SKM-1 (cell line): ENCODE measurements around the gene AKT3.
"Not testable (repeated sequence)": the region's sequence is repeated elsewhere in the genome, so short reads cannot be mapped to it uniquely, and the experiment has no call there.

ENCODE experiments used
- DNase-seq: peaks from one replicate; lab custom pipeline; 2025; ENCODE audit not compliant: unreplicated experiment; lab: John Stamatoyannopoulos, UW

The AKT3 gene

DNA sequence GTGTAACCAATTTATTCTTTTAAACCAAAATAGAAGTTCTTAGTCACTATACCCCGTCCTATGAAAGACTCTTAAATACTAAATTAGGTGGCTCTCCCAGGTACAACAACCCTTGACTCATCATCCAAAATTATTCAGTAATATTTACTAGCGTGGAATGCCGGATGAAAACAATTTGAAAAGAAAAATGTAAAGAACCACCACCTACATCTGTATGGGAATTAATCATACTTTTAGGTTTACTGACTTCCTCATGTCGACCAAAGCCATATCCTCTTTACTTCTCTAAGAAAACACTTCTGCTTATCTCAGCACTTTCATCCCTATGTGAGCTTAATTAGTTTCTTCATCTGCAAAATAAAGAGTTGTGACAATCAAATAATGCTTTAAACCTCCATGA, 139.6 kb downstream of the AKT3 start:
- DNase-seq, result peak; percentile 59

DNA sequence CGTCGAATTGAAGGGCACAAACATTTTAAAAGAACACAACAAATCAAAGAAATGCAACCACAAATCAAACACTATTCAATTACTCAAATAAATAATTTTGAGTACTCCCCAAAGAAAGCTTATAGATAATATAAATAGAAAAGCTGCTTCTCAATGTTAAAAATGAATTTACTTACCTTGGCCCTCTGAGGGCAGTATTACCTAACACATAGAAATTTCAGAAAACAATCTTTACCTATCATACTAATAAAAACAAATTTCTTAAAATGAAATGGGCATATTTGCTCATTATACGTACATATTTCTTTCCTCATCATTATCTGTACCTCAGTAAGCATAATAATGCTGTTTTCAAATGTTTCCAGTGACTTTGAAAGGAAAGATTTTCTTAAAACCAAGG, 141.8 kb downstream of the AKT3 start:
- DNase-seq, result no peak

DNA sequence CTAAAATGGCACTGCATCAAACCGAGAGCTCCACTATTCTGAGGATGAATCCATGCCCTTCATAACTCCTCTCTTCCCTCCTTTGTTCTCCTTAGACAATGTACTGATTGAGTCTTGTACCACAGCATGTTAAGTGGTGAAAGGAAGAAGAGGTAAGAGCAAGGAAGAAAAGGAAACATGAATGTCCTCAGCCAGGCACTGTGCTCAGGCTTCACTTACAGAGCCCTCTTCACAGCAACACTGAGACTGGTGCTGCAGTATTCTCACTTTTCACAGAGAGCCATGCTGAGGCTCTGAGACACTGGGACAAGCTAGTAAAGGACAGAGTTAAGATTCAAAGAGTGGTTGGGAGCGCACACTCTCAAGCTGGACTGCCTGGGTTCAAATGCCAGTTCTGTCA, 143.5 kb downstream of the AKT3 start:
- no peak for DNase-seq

DNA sequence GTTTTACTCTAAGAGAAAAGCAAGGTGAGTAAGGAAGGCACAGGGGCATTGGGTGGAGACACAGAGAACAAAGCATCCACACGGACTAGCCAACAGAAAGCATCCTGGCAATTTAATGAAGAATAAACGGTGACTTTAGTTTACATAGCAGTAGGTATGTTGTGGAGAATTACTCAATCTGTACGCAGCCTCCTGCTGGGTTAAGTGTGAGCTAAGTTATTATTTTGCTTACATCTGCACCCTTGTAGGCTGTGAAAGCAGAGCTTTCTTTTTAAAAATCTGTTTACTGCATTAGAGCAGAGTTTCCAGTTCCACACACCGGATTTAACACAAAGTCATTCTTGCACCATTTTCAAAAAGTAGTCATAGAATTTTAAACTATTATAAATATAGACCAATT, 144.5 kb downstream of the AKT3 start:
- no peak for DNase-seq

DNA sequence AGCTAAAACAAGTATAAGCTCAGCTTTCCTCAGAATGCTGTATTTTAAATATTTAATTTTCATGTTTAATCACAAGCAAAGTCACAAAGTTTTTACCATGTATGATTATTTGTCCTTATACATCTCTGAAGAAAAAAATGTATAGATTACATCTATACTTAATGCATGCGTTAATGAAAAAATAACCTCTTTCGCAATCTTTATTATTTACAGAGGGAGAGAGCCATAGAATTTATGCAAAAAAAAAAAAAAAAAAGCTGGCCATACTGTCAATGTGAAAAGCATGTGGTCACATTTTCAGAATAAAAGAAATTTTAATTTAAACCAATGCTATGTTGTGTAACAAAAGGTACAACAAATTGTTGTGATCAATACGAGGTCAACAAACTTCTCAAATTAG, 148.2 kb downstream of the AKT3 start:
- no peak for DNase-seq

DNA sequence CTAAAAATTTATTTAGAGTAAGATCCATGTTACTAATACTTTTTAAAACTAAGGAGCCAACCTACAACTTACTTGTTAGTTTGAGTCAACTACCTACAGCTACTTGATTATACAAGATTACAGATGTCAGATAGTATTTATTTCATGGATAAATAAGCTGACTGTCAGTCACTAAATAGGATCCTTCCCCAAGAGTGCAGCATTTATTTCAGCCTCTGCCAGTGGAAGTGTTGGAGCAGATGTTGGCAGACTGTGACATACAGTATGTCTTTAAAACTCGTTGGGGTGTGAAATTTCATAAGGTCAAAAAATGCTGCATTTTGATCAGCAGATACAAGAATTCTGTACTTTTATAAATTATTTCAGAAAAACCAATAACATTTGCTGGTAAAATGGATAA, 156.2 kb downstream of the AKT3 start:
- DNase-seq, result no peak

DNA sequence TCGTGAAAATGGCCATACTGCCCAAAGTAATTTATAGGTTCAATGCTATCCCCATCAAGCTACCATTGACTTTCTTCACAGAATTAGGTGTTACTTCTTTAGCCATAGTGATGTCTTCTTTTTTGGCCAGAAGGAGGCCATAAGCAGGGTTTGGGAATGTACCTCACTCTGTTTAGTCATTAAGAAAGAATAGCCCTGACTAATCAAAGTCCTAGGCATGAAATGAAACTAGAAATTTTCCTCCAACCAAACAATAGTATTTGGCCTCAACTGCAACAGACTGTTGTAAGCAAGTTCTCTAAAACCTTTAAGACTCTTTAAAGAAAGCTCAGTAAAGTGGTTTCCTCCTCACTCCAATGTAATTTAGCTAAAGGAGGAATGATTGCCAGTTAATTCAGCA, 163.9 kb downstream of the AKT3 start:
- DNase-seq, result no peak

DNA sequence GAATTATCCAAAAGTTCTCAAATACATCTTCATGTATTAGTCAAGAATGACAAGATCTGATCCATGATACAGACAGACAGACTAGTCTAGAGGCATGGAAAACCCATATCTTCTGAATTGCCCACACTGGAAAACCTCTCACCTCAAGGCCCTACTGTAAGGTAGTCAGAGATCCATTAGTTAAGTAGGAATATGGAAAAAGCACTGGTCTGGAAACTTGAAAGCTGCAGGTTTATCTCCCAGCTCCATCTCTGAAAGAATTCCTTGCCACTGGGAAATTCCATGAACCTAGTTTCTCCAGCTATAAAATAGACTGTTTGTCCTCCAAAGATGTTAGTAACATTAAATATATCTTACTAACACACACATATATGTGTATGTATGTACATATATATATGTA, 169.2 kb downstream of the AKT3 start:
- no peak for DNase-seq

DNA sequence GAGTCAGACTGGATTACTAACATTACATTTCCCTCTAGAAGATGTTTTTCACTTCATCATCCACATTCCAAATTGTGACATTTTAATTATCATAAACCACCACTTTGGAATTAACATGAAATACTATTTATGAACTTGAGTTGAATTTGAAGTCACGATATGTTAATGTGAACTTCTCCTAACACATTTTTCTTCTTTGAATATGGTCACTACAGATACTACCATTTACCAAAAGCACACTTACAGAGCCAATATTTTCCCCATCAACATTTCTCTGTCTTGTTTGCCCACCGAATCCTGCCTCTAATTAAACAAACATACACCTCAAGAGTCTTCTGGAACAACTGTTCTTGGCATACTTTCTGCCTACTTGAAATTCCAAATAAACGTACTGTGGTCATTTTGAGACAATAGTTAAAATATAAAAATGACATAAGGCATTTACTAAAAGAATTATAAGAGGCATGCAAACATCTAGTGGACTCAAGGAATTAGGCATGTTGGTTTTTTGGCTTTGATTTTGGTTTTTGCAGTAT, 177.4 kb downstream of the AKT3 start:
- DNase-seq, result no peak

DNA sequence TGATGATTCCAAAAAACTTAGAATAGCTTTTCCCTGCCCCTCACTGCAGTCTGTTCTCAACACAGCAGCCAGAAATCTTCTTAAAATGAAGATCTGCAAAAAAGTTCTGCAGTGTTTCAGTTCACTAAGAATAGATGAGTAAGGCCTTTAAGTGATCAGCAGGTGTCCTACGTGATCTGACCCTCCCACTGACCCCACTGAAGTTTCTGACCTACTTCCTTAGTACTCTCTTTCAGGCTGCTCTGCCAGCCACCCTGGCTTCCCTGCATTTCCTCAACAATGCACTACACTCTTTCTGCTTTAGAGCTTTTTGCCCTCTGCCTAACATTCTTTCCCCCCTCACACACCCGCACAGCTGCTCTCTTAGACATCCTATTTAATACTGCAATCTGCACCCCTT, 182.5 kb downstream of the AKT3 start:
- no peak for DNase-seq

DNA sequence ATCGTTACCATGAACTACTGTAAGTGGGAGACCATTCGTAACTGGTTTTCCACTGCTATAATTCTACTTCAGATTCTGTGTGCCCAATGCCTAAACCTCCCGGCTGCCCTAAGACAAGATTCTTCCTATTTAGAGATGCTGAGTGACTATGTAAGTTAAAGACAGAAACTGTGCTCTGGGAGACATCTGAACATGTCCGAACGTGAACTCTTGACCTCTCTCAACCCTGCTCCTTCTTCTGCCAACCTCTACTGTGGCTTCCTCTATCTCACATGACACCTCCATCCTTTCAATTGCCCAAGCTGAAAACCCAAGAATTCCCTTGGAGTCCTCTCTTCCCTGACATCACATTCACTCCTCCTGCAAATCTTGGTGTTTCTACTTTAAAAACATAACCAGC, 182.9 kb downstream of the AKT3 start:
- no peak for DNase-seq

DNA sequence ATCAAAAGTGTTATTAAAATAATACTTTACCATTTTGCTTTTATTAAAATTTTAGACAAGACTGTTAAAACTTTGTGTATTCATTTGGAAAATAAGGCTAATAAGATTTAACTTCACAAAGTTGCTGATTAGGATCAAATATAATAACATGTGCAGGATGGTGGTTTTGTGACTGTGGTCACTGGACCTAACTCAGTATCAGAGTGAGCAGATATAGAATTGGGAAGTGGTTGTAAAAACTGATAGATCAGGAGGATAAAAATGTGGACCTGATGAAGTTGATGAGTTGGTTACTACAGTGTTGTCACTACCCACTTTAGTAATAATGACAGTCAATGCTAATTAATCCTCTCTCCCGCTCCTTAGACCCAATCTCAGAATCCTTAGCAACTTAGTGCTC, 186.4 kb downstream of the AKT3 start:
- DNase-seq, result no peak

DNA sequence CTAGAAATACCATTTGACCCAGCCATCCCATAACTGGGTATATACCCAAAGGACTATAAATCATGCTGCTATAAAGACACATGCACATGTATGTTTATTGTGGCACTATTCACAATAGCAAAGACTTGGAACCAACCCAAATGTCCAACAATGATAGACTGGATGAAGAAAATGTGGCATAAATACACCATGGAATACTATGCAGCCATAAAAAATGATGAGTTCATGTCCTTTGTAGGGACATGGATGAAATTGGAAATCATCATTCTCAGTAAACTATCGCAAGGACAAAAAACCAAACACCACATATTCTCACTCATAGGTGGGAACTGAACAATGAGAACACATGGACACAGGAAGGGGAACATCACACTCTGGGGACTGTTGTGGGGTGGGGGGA, 187.9 kb downstream of the AKT3 start:
- not testable (repeated sequence) for DNase-seq

DNA sequence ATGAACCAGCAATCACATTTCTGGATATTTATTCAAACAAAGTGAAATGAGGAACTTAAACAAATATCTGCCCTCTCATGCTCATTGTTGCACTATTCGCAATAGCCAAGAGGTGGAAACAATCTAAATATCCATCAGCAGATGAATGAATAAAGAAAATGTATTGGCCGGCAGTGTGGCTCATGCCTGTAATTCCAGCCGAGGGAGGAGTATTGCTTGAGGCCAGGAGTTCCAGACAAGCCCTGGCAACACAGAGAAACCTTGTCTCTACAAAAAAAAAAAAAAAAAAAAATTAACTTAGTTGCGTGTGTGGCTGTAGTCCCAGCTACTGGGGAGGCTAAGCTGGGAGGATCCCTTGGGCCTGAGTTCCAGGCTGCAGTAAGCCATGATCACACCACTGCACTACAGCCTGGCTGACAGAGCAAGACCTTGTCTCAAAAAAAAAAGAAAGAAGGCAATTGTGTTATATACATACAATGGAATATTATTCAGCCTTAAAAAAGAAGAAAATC, 191.4 kb downstream of the AKT3 start:
- DNase-seq, result no peak

DNA sequence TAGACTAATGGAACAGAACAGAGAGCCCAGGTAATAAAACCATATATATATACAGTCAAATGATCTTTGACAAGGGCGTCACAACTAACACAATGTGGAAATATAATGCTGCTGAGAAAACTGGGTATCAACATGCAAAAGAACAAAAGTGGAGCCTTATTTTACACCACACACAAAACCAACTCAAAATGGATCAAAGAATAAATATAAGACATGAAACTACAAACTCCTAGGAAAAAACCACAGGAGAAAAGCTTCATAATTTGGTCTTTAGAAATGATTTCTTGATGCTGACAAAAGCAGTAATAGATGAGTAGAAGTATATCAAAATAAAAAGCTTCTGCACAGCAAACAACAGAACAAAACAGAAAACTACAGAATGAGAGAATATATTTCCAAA, 192.2 kb downstream of the AKT3 start:
- DNase-seq, result no peak

DNA sequence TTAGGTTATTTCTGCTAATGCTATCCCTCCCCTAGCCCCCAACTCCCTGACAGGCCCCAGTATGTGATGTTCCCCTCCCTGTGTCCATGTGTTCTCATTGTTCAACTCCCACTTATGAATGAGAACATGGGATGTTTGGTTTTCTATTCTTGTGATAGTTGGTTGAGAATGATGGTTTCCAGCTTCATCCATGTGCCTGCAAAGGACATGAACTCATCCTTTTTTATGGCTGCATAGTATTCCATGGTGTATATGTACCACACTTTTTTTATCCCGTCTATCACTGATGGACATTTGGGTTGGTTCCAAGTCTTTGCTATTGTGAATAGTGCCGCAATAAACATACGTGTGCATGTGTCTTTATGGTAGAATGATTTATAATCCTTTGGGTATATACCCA, 200.5 kb downstream of the AKT3 start:
- not testable (repeated sequence) for DNase-seq

DNA sequence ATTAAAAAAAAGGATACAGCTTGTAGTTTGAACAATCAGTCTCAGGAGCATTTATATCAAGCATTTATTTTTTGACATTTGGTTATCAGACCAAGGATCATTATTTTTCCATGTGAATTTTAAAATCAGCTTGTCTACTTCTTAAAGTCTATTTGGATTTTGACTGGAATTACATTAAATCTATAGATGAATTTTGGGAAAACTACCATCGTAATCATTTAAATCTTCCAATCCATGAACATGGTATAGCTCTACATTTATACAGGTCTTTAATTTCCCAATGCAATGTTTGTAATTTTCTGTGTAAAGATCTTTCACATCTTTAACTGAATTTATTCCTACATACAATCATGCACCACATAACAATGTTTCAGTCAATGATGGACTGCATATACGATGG, 203.2 kb downstream of the AKT3 start:
- DNase-seq, result no peak

DNA sequence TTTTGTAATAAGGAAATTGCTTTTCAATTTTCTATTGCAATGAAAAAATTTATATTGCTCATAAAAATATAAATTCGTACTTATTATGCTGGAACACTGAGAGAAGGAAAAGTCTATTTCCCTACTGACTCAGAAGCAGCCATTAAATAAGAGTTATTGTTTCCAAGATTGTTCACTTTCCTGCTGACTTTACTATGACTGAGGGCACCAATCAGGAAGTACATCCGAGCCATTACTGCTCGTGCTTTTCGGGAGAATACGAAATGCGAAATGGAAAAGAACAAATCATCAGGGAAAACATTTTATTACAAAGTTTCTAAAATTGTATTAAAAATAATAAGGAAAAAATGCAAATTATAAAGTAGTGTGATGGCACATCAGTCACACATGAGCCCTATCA, 204.8 kb downstream of the AKT3 start:
- DNase-seq, result no peak

DNA sequence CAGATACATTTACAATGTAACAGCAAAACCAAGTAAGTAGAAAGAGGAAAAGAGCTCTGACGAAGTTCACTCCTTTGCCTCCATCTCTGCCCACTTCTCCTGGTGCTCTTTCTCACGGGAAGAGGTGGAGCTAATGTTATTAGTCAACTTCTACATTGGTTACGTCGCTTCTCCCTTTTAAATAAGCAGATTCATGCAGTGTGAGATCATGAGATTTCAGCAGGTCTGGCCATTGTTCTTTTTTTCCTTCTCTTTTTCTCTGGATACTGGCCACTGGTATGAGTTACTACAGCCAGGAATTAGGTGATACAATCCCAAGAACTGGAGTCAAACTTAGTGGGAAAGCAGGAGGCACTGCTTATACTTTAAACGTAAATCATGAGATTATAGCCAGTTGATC, 207.1 kb downstream of the AKT3 start:
- no peak for DNase-seq

DNA sequence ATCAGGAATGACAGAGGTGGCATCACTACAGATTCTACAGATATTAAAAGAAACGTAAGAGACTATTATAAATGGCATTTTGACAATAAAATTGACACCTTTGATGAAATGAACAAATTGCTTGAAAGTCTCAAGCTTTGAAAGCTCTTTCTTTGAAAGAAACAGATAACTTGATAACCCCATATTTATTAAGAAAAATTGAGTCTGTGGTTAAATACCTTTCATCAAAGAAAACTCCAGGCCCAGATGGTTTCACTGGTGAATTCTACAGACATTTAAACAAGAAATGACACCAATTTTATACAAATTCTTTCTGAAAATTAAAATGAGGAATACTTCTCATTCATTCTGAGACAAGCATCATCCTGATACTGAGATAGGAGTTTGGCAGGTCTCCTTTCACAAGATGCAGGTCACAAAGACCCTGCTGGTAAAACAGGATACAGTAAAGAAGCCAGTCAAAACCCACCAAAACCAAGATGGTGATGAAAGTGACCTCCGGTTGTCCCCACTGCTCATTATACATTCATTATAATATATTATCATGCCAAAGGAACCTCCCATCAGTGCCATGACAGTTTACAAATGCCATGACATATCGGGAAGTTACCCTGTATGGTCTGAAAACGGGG, 210.9 kb downstream of the AKT3 start:
- no peak for DNase-seq

DNA sequence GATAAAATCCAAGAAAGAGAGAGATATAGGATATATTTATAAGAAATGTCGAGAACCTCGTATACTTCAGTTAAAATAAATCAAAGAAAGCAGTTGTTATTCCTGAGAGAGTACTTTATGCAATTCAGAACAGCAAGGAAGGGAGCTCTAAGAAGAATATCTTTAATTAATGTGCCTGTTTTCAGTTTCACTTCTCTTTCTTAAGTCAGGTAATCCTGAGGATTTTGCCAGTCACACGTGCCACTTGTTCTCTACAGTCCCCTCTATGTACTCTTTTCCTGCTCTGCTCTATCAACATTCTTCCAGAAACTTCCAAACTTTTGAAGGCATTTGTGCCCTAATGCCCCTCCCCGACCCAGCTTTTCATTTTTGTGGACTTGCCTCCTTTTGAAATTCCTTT, 211.9 kb downstream of the AKT3 start:
- no peak for DNase-seq

DNA sequence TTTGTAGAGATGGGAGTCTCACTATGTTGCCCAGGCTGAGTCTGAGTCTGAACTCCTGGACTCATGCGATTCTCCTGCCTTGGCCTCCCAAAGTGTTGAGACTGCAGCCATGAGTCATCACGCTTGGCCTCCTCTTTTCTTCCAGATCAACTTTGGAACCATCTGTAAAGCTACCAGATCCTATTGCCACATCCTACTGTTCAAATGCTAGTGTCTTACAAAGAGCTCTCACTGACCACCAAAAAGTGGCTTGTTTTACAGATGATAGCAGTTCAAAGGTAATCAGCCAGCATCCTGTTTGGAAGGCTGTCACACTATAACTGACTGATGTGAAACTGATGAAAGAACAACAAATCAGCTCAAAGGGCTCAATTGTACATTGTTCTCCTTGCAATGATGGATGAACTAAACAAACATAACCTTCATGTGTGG, 221.6 kb downstream of the AKT3 start:
- DNase-seq, result no peak

DNA sequence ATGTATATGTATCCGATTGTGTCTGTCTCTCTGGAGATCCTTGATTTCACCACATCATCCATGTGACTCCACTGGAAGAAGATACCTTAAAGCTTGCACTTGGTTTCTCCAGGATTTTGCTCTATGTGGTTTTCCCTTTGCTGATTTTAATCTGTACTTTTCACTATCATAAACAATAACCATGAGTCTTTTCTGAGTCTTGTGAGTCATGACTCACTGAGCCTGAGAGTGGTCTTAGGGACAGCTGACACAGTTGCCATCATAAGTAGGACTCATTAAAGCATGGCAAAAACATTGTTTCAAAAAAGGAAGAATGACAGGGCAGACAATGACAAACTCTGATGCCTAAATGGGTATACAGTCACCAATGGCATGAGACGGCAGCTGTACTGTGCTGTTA, 226.2 kb downstream of the AKT3 start:
- DNase-seq, result no peak
